ENCODE results near the gene NOP16. TPM values are rescaled to one million over a fixed set of nuclear protein-coding genes. Genes with fewer than 3 reads are reported as not detected.

Gene NOP16
- total and polyA plus RNA-seq, 2 donors from 2014 or later, result 18.1 to 32.1 TPM

GRCh38 chr5:176432707-176433106 lies 44.3 kb upstream of the NOP16 start:
- Histone ChIP-seq H3K27ac (ENCODE audit: low read depth in 2 of 2, low read length in 2 of 2) (no peak overlapping the region), H3K9me3 (ENCODE audit: control insufficient read depth in 2 of 3, insufficient read depth in 1 of 3, low read length in 3 of 3) (no peaks in the 10 kb centered on the region), H3K36me3 (ENCODE audit: control insufficient read depth in 2 of 3, insufficient read depth in 3 of 3, low read length in 3 of 3) (no peaks in the 10 kb centered on the region), H3K4me3 (ENCODE audit: low read length in 3 of 3) (no peak overlapping the region), H3K4me1 (ENCODE audit: control insufficient read depth in 2 of 3, insufficient read depth in 2 of 3, low read depth in 1 of 3, low read length in 3 of 3) (no peaks in the 10 kb centered on the region), H3K27me3 (ENCODE audit: control insufficient read depth, insufficient read depth, low read length) (no peaks in the 10 kb centered on the region), H3K9ac (ENCODE audit: low read length in 3 of 3) (no peak overlapping the region)
- FAIRE-seq (no peak), DNase-seq (no peak)
- no peak for TF ChIP-seq CTCF (IDR thresholded peaks at IDR 0.05; ENCODE audit: borderline replicate concordance, extremely low read depth, insufficient read depth)
- intact Hi-C loops (cut with DNase I), result no loop called here

- Histone ChIP-seq H3K27ac (ENCODE audit: low read depth in 2 of 2, low read length in 2 of 2) (no peak overlapping the region), H3K36me3 (ENCODE audit: control insufficient read depth in 2 of 3, insufficient read depth in 3 of 3, low read length in 3 of 3) (no peaks in the 10 kb centered on the region), H3K9ac (ENCODE audit: low read length in 3 of 3) (no peak overlapping the region), H3K27me3 (ENCODE audit: control insufficient read depth, insufficient read depth, low read length) (no peaks in the 10 kb centered on the region), H3K9me3 (ENCODE audit: control insufficient read depth in 2 of 3, insufficient read depth in 1 of 3, low read length in 3 of 3) (no peaks in the 10 kb centered on the region), H3K4me1 (ENCODE audit: control insufficient read depth in 2 of 3, insufficient read depth in 2 of 3, low read depth in 1 of 3, low read length in 3 of 3) (no peaks in the 10 kb centered on the region), H3K4me3 (ENCODE audit: low read length in 3 of 3) (no peak overlapping the region)
- TF ChIP-seq CTCF (IDR thresholded peaks at IDR 0.05; ENCODE audit: borderline replicate concordance, extremely low read depth, insufficient read depth), result no peak
- intact Hi-C loops (cut with DNase I), result no loop called here
- FAIRE-seq, result no peak
- DNase-seq, result no peak
Observed at GRCh38 chr5:176429972-176430371, 41.6 kb upstream of the NOP16 start.

GRCh38 chr5:176427971-176428370 lies 39.6 kb upstream of the NOP16 start:
- no peaks in the 10 kb centered on the region for H3K9me3 ChIP-seq (ENCODE audit: control insufficient read depth in 2 of 3, insufficient read depth in 1 of 3, low read length in 3 of 3)
- no peak for TF ChIP-seq CTCF (IDR thresholded peaks at IDR 0.05; ENCODE audit: borderline replicate concordance, extremely low read depth, insufficient read depth)
- H3K4me1 ChIP-seq (ENCODE audit: control insufficient read depth in 2 of 3, insufficient read depth in 2 of 3, low read depth in 1 of 3, low read length in 3 of 3), result no peaks in the 10 kb centered on the region
- H3K27ac ChIP-seq (ENCODE audit: low read depth in 2 of 2, low read length in 2 of 2), result no peak overlapping the region
- H3K36me3 ChIP-seq (ENCODE audit: control insufficient read depth in 2 of 3, insufficient read depth in 3 of 3, low read length in 3 of 3), result no peaks in the 10 kb centered on the region
- H3K27me3 ChIP-seq (ENCODE audit: control insufficient read depth, insufficient read depth, low read length), result no peaks in the 10 kb centered on the region
- intact Hi-C loops (cut with DNase I), result no loop called here
- no peak for DNase-seq
- no peak for FAIRE-seq
- no peak overlapping the region for H3K9ac ChIP-seq (ENCODE audit: low read length in 3 of 3)
- no peak overlapping the region for H3K4me3 ChIP-seq (ENCODE audit: low read length in 3 of 3)

GRCh38 chr5:176426876-176427275 lies 38.5 kb upstream of the NOP16 start:
- no peak overlapping the region for H3K9ac ChIP-seq (ENCODE audit: low read length in 3 of 3)
- intact Hi-C loops (cut with DNase I), result no loop called here
- no peak overlapping the region for H3K27ac ChIP-seq (ENCODE audit: low read depth in 2 of 2, low read length in 2 of 2)
- H3K36me3 ChIP-seq (ENCODE audit: control insufficient read depth in 2 of 3, insufficient read depth in 3 of 3, low read length in 3 of 3), result no peaks in the 10 kb centered on the region
- DNase-seq (no peak), FAIRE-seq (no peak)
- H3K27me3 ChIP-seq (ENCODE audit: control insufficient read depth, insufficient read depth, low read length), result no peaks in the 10 kb centered on the region
- TF ChIP-seq CTCF (IDR thresholded peaks at IDR 0.05; ENCODE audit: borderline replicate concordance, extremely low read depth, insufficient read depth), result no peak
- H3K4me1 ChIP-seq (ENCODE audit: control insufficient read depth in 2 of 3, insufficient read depth in 2 of 3, low read depth in 1 of 3, low read length in 3 of 3), result no peaks in the 10 kb centered on the region
- no peak overlapping the region for H3K4me3 ChIP-seq (ENCODE audit: low read length in 3 of 3)
- no peaks in the 10 kb centered on the region for H3K9me3 ChIP-seq (ENCODE audit: control insufficient read depth in 2 of 3, insufficient read depth in 1 of 3, low read length in 3 of 3)
